Vein endothelial cell (primary cell): ENCODE data around the gene SCARF2. TPM values are rescaled to one million over a fixed set of nuclear protein-coding genes. Genes with fewer than 3 reads are reported as not detected.

Experiments used
- small RNA-seq: library from RNA; depleted of rRNA; stranded (forward); fragments of <200 nt; gene quantifications from one replicate; pipeline ENCODE3, GENCODE V24; 2012
- total RNA-seq: library from RNA; depleted of rRNA; stranded (reverse); fragments of >200 nt; gene quantifications from 2 replicates; pipeline ENCODE4 v1.2.3, GENCODE V29; 2012

SCARF2 gene
- 11.0 and 16.3 TPM in 2 replicates for total RNA-seq

GRCh38 chr22:20437613-20438426 is at the start of gene SCARF2:
Gene SCARF2, minus strand, starts transcription at chr22:20437825. Its CDS starts 71 bp downstream, at chr22:20437754.

GRCh38 chr22:20393705-20394476 is 43.7 kb downstream of the SCARF2 start, which contains the start of gene ZNF74:
Gene ZNF74, plus strand, starts transcription at chr22:20394151. Its CDS starts 478 bp downstream, at chr22:20394629.

Small RNAs within 50 kb of the gene (small RNA-seq; reads per million reads assigned to genes)
- not detected for gene RF00019
- gene RN7SL812P = not detected
- gene RNU6-225P = not detected
- gene RNY1P9 = 0.19 reads per million

Other genes with a start within 250 kb of the SCARF2 start
- gene RTN4R, start 169.5 kb downstream of the SCARF2 start, total RNA-seq = 0.65 and 0.76 TPM in 2 replicates
- 42.9 and 49.0 TPM in 2 replicates for gene DGCR6L, start 117.8 kb downstream of the SCARF2 start, total RNA-seq
- 14.2 and 16.7 TPM in 2 replicates for gene ZNF74, start 43.7 kb downstream of the SCARF2 start, total RNA-seq
- gene KLHL22, start 58.0 kb upstream of the SCARF2 start, total RNA-seq = 19.4 and 21.9 TPM in 2 replicates
- gene MED15, start 69.8 kb upstream of the SCARF2 start, total RNA-seq = 56.2 and 61.3 TPM in 2 replicates